ENCODE results near the gene KBTBD12.

- TF ChIP-seq CTCF (IDR thresholded peaks at IDR 0.05) (no peak), EZH2 (IDR thresholded peaks at IDR 0.05) (no peak), EZH2phosphoT487 (IDR thresholded peaks at IDR 0.05) (no peak)
Measured at GRCh38 chr3:127902486-127902885, 12.5 kb upstream of the KBTBD12 start.
